Epithelial cell of esophagus (primary cell): ENCODE data around the gene IFNA1.
A peak's percentile ranks its signal among the peaks of the same experiment; 100 is the strongest.
"Not testable (repeated sequence)": the region's sequence is repeated elsewhere in the genome, so short reads cannot be mapped to it uniquely, and the experiment has no call there.

ENCODE experiments used
- DNase-seq: peaks from one replicate; pipeline ENCODE4 v3.0.0; 2010; ENCODE audit warnings: low read depth
- H3K4me3 ChIP-seq: 2 replicates; pipeline ENCODE4 v1.5.1; 2011; ENCODE audit warnings: mild to moderate bottlenecking, low read length, control low read depth
- CTCF ChIP-seq: IDR thresholded peaks from 2 replicates; pipeline ENCODE4 v1.5.1; 2011; ENCODE audit warnings: low read depth, mild to moderate bottlenecking, low read length, control low read depth, inconsistent platforms; ENCODE audit not compliant: insufficient read depth; ENCODE audit errors: missing control alignments

The IFNA1 gene

GRCh38 chr9:21415493-21416267 is 24.6 kb upstream of the IFNA1 start:
- H3K4me3 ChIP-seq, result no peak overlapping the region
- TF ChIP-seq CTCF, result no peak
- DNase-seq, result no peak

DNA sequence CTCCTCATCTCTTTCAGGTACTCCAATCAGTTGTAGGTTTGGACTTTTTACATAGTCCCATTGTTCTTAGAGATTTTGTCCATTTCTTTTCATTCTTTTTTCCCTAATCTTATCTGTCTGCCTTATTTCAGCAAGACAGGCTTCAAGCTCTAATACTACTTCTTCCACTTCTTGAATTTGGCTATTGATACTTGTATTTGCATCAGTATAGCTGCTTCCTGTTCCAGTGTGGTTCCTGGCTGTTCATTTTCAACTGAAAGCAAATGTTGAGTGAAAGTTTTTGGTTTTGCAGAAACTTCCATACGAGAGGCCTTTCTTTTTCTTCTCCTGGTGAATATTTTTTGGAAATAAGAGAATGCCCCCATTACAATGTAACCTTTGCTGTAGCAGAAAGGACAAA is 12.0 kb upstream of the IFNA1 start:
- H3K4me3 ChIP-seq, result no peak overlapping the region
- no peak for DNase-seq
- TF ChIP-seq CTCF, result no peak

DNA sequence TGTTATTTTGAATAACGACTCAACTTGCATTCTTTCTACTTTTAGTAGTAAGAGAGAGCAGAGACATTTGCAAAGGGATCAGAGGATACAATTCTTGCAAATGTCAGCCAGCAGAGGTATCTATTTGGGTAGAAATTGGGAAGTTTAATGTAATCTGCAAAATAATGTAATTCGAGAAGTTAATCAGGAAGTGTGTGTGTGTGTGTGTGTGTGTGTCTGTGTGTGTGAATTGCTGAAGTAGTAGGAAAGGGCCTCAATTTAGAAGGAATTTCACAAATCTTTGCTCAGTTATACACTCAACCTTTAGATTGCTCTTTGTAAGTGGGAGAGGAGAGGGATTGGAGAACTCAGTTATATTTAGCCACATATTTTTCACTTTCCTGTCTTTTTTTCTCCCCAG is 11.0 kb upstream of the IFNA1 start:
- DNase-seq, result no peak
- no peak overlapping the region for H3K4me3 ChIP-seq
- TF ChIP-seq CTCF, result no peak

- no peak for DNase-seq
- TF ChIP-seq CTCF, result no peak
- no peak overlapping the region for H3K4me3 ChIP-seq
Observed at GRCh38 chr9:21432672-21433425, 7.4 kb upstream of the IFNA1 start.

GRCh38 chr9:21434202-21435014 is 5.8 kb upstream of the IFNA1 start:
- H3K4me3 ChIP-seq, result no peak overlapping the region
- TF ChIP-seq CTCF, result peak; percentile 65
- peak; percentile 69 for DNase-seq

- not testable (repeated sequence) for DNase-seq, H3K4me3 ChIP-seq
Observed at GRCh38 chr9:21435015-21435383, 5.2 kb upstream of the IFNA1 start.

- H3K4me3 ChIP-seq, result no peak overlapping the region
- DNase-seq, result no peak
- TF ChIP-seq CTCF, result no peak
Observed at GRCh38 chr9:21443849-21444625, 3.8 kb downstream of the IFNA1 start.

DNA sequence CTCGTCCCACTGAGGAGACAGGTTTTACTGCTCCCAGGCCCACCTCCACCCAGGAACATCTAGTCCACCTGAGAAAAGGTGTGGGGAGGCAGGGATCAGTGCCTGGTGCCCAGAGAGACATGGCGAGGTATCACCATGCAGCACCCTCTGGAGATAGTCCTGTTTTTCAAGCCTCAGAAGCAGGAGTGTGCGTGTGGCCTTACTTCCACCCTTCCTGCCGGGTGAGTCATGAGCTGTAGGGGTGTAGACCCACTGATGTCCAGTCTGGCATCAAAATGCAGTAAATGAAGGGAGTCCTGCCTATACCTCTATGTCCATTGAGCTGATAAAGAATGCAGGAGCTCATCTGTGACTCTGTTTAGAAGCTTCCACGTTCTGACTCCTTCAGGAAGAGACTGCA is 9.1 kb downstream of the IFNA1 start:
- not testable (repeated sequence) for H3K4me3 ChIP-seq
- peak; percentile 33 for DNase-seq
